GM08714 (cell line): Measurements from ENCODE around the gene ABLIM1.

ENCODE experiments used
- H3K4me3 ChIP-seq: fragments of 200-500 bp; sonication (Bioruptor generic); 2 replicates; pipeline ENCODE4 v1.5.1; 2014; ENCODE audit warnings: mild to moderate bottlenecking, low read length, inconsistent platforms
- ZNF274 ChIP-seq: IDR thresholded peaks from 2 replicates; pipeline ENCODE4 v1.6.1; 2012; ENCODE audit warnings: mild to moderate bottlenecking, low read depth, low read length

The ABLIM1 gene

DNA sequence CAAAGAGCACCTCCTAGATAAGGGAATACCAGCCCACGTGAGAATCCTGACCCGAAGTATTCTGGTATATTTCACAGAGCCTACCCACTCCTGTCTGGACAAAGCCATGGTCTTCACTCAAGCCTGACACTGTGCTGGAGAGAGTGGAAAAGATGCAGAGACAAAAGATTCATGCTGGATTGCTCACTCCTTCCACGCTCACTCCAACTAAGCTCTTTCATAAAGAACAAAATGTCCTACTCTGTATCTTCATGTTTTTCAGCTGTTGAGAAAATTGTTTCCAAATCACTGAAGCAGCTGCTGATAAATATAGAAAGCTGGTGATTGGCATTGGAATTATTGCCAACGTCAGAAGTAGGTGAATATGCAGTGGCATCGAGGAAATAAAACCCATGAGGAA lies 106.0 kb downstream of the ABLIM1 start:
- H3K4me3 ChIP-seq = no peak overlapping the region
- TF ChIP-seq ZNF274 = no peak

DNA sequence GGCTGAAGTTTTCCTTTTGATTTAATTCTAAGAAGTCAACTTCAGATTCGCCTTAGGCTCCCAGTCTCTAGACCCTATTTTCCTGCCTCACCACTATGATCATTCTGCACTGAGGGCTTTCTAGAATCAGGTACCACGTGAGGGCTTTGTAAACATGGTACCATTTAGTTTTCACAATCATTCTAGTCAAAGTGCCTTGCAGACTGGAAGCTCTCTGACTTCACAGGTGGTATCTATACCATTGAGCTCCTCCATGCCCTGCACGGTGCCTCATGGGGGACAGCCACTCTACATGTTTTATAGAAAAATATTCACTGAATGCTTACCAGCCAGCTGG lies 106.5 kb downstream of the ABLIM1 start:
- no peak overlapping the region for H3K4me3 ChIP-seq
- TF ChIP-seq ZNF274 = no peak

DNA sequence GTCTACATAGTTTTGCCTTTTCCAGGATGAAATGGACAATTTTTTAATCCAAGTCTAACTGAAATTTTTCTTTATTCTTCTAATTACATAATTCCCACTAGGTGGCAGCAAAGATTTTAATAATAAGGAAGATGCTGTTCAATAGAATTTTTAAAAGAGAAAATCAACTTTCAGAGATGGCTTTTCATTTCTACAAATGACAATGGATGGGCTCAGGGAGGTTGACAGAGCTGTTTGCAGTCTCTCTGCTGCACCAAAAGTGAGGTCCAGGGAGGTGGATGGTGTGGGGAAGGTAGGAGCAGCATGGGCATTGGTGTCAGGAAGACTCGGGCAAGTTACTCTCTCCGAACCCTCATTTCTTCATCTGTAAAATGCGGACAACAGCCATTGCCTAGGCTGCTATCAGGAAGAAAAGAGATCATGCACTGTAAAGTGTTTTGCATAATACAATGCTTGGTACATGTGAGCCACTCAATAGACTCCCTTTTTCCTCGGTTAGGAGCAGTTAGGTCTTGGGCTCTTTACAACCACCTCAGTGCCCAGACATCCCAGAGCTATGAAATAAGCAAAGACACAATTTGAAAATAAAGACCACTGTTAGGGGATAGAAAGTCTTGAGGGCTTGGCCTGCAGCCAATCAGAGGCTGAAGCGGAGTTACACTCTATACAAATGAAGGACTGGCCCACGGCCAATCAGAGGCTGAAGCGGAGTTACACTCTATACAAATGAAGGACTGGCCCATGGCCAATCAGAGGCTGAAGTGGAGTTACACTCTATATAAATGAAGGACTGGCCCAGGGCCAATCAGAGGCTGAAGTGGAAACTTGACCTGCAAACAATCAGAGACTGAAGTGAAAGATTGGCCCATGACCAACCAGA lies 107.1 kb downstream of the ABLIM1 start:
- TF ChIP-seq ZNF274 = no peak
- H3K4me3 ChIP-seq = no peak overlapping the region

DNA sequence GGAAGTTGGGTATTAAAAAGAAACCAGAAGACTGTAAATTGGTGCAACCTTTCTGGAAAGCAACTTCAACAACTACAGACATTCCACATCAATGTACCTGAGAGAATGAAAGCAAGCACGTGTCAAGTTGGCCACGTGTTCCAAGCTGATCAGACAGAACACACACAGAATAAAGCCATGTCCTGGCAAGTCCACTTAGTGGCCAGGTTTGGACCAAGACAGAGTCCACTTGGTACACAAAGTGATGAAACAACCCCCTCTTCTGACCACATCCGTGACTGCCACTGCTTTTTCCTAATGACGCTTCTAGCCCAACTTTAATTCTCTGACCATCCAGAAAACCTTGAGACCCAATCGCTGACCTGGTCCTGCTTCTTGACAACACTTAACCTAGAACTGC lies 109.4 kb downstream of the ABLIM1 start:
- H3K4me3 ChIP-seq = no peak overlapping the region
- TF ChIP-seq ZNF274 = no peak

DNA sequence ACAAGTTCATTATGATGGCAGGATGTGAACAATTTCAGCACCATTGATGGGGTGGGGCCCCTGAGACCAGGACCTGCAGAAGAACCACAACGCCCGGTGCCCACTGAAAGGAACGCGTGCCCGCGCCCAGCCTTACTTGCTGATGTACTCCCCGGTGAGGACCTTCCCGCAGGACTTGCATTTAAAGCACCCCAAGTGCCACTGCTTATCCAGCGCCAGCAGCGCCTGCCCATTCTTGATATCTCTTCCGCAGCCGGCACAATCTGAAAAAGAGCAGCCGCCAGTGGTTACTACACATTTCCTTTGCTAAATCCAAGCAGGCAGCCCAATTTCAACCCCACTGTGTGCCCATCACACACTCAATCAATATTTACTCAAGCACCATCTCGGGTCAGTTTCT lies 110.6 kb downstream of the ABLIM1 start:
- no peak for TF ChIP-seq ZNF274

DNA sequence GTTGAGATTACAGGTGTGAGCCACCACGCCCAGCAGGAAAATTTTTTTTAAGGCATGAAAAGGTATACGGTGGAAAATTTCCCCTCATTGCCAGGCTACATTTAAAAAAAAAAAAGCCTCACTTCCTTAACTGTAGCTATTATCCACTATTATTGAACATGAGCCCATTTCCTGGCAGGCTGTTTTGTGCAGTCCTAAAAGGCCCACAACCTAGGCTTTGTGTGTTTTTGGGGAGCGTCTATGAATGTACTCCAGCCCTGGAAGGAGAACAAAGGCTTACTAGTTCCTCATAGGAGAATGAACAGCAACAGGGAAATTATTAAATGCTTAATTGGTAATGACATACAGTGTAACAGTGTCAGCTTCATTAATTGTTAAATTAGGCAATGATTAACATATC lies 111.0 kb downstream of the ABLIM1 start:
- no peak overlapping the region for H3K4me3 ChIP-seq
- TF ChIP-seq ZNF274 = no peak

More for the DNA sequence above, 110.6 kb downstream of the ABLIM1 start:
- no peak overlapping the region for H3K4me3 ChIP-seq

DNA sequence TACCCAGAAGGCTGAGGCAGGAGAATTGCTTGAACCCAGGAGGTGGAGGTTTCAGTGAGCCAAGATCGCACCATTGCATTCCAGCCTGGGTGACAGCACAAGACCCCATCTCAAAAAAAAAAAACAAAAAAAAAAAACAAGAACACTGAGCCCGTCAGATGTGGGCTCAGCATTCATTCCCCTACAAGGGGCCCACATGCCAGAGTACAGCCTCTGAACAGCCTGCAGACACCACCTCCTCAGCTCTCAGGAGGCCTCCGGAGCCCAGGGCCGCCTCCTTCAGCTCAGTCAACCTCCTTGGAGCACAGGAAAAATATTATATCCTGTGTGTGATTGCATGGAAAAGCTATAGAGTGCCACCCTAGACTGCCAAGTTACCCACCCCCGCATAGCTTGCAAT lies 112.3 kb downstream of the ABLIM1 start:
- TF ChIP-seq ZNF274 = no peak
- H3K4me3 ChIP-seq = no peak overlapping the region

DNA sequence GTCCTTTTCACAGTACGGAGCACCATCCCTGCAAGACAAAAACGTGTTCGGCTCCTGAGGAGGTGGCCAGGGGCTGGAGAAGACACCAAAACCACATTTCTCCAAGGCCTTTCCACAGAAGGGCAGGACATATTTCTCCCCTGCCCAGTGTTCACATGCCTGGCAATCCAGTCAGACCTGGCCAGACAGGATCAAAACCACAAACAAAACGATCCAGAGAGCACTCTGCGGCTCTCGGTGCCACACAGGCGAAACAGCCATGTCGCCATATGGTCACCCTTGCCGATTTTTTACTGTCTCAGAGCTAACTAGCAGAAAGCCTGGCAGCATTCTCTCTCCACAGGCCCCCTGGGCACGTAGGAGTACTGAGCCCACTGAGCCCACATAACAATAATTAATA lies 113.0 kb downstream of the ABLIM1 start:
- no peak overlapping the region for H3K4me3 ChIP-seq
- TF ChIP-seq ZNF274 = no peak

DNA sequence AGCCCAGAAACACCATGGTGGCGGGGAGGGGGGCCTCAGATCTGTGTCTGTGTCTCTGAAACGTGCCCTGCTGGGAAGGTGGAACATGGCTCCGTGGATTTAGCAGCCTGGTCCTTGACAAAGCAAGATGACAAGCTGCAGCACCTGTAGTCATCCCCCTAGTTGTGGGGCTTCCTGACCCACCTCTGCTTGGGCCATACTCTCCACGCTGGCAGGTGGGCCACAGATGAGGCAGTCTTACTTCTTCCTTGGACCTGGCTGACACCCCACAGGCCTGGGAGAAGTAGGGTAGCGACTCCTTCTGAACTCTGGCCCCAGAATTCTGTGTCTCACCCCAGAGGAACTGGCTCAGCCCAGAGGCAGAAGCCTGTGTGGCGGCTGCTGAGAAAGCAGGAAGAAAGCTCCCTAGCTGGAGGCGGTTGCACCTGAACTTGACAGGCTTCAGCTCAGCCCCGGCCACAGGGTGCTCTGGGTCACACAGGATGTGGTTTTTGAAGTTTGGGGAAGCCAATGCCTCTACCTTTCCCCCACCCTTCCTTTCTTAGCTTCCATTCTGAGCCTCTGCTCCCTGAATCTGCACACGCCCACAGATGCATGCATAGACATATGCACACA lies 113.9 kb downstream of the ABLIM1 start:
- TF ChIP-seq ZNF274 = no peak
- no peak overlapping the region for H3K4me3 ChIP-seq

DNA sequence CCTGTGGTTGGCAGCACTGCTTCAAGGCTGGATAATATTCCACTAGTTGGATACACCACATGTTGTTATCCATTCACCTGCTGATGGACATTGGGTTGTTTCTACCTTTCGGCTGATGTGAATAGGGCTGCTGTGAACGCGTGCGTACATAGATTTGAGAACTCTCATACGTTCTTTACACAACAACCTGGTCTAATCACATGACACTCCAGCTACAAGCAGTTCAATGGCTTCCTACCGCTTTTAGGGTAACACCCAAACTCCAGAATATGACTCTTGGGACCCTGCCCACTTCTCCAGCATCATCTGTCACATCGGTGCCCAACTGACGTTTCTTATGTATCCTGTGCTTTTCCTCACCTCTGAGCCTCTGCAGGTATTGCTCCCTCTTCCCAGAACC lies 114.6 kb downstream of the ABLIM1 start:
- H3K4me3 ChIP-seq = no peak overlapping the region

DNA sequence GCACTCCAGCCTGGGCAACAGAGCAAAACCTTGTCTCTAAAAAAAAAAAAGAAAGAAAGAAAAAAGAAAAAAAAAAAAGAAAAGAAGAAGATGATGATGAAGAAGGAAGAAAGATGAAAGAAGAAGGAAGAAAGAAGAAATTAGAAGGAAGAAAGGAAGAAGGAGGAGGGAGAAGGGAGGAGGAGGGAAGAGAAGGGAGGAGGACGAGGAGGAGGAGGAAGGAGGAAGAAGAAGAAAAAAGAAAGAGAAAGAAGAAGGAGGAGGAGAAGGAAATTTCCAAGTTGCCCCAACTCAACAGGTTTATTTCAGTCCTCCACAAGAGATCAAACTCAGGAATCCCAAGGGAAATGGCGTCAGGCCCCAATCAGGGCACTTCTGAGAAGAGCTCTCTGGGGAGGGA lies 115.7 kb downstream of the ABLIM1 start:
- no peak overlapping the region for H3K4me3 ChIP-seq
- TF ChIP-seq ZNF274 = no peak

More for the DNA sequence above, 114.6 kb downstream of the ABLIM1 start:
- TF ChIP-seq ZNF274 = no peak

DNA sequence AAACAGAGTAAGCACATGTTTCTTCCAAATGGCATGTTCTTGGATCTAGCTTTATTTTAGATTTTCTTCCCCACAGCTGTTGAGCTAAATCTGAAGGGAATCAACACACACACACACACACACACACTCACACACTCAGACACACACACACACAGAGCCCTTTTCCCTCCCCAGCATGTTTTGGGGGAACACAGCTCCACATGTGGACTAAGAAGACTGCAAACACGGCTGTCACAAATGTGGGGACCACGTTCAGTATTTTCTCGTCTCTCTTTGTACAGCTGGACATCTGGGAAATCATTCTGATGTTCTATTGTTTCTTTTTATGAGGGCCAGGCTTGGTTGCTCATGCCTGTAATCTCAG lies 116.3 kb downstream of the ABLIM1 start:
- no peak for TF ChIP-seq ZNF274
- no peak overlapping the region for H3K4me3 ChIP-seq

DNA sequence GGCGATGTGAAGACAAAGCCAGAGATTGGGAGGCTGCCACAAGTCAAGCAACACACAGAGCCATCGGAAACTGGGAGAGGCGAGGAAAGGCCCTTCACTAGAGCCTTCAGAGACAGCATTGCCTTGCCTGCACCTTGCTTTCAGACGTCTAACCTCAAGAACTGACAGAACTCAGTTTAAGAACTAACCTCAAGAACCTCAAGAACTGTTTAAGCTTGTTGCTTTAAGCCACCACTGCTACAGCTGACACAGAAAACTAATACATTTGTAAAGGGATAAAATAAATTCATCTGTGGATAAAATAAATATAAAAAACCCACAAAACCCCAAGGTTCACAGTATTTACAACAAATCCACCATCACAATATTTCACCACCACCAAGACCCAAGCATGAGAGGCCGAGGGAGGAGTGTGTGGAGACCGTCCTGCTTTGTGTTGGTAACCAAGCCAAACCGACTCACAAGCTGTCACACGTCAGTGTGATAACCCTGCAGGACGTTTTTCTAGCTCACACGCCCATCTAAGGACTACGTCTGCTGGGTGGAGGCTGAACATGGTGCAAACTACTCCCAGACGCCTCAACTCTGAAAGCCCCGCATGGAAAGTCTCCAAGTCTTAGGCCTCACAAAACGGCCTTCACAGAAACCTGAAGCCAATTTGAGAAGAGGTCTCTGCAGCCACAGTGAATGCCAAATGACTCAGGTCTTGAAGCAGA lies 116.8 kb downstream of the ABLIM1 start:
- TF ChIP-seq ZNF274 = no peak

DNA sequence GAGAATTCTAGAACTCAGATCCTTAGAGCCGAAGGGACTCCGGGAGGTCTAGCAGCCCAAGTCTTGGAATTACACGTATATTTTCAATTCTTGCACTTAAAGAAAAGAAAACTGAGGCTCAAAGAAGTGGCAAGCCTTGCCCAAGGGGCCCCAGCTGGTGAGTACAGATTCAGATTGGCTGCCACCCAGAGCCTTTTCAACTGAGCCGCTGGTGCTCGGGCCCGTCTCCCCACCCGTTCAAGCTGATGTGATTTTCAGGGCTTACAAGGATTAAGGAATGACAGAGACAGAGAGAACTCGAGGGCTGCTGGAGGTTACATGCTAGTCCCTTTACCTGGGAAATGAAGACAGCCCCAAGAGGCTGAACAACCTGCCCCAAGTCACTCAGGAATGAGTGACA lies 117.8 kb downstream of the ABLIM1 start:
- no peak for TF ChIP-seq ZNF274

More for the DNA sequence above, 116.8 kb downstream of the ABLIM1 start:
- H3K4me3 ChIP-seq = no peak overlapping the region

DNA sequence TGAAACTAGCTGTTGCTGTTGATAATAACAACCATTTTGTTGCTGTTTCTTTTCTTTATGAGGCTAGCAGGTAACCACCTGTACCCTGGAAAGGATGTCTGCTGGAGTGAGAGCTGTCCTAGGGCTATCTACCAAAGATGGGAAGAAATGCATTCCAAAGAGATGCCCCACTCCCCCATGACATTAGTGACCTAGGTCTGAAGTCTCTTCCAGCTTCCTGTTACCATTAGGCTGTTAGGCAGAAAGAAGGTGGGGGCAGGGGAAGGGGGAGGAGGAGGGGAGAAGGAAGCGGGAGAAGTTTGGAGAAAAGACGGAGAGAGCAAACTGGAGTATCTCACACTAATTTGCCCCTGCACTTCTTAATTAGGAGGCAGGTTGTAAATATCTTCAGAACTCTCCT lies 118.5 kb downstream of the ABLIM1 start:
- no peak overlapping the region for H3K4me3 ChIP-seq
- no peak for TF ChIP-seq ZNF274

More for the DNA sequence above, 117.8 kb downstream of the ABLIM1 start:
- no peak overlapping the region for H3K4me3 ChIP-seq
